Stimulated activated CD4-positive, alpha-beta T cell treated with anti-CD3 and anti-CD28 coated beads, Interleukin-1b, Interleukin-23, amount 100 ng/mL, for 1 hour (primary cell): ENCODE measurements around the gene RIMS4.

ENCODE experiments used
- DNase-seq, 2 donors: peaks; one replicate each; pipeline ENCODE4 v3.0.0-alpha.2; 2020; ENCODE audit warnings: low read depth in 2 of 2

Gene RIMS4

GRCh38 chr20:44796311-44796710 lies 14.0 kb downstream of the RIMS4 start:
- no peak for DNase-seq

- no peak for DNase-seq
These were observed 14.5 kb downstream of the RIMS4 start for GRCh38 chr20:44795836-44796235.

GRCh38 chr20:44792796-44793195 lies 17.6 kb downstream of the RIMS4 start:
- DNase-seq: no peak

- DNase-seq: no peak
These were observed 19.5 kb downstream of the RIMS4 start for GRCh38 chr20:44790638-44791393.

- no peak for DNase-seq
These were observed 21.5 kb downstream of the RIMS4 start for GRCh38 chr20:44788706-44789456.

- DNase-seq: no peak
These were observed 23.0 kb downstream of the RIMS4 start for GRCh38 chr20:44787299-44787698.

- no peak for DNase-seq
These were observed 24.6 kb downstream of the RIMS4 start for GRCh38 chr20:44785768-44786167.

GRCh38 chr20:44784688-44785087 lies 25.7 kb downstream of the RIMS4 start:
- no peak for DNase-seq

- DNase-seq: no peak
These were observed 28.6 kb downstream of the RIMS4 start for GRCh38 chr20:44781791-44782190.

- DNase-seq: no peak
These were observed 29.2 kb downstream of the RIMS4 start for GRCh38 chr20:44781118-44781517.

GRCh38 chr20:44780226-44780625 lies 30.1 kb downstream of the RIMS4 start:
- no peak for DNase-seq

GRCh38 chr20:44776980-44777379 lies 33.4 kb downstream of the RIMS4 start:
- no peak for DNase-seq

- DNase-seq: no peak
These were observed 37.1 kb downstream of the RIMS4 start for GRCh38 chr20:44773070-44773829.

- DNase-seq: no peak
These were observed 37.7 kb downstream of the RIMS4 start for GRCh38 chr20:44772636-44773035.

- no peak for DNase-seq
These were observed 39.2 kb downstream of the RIMS4 start for GRCh38 chr20:44771172-44771535.

GRCh38 chr20:44770484-44771171 lies 39.7 kb downstream of the RIMS4 start:
- no peak for DNase-seq

- DNase-seq: no peak
These were observed 40.9 kb downstream of the RIMS4 start for GRCh38 chr20:44769481-44769863.

GRCh38 chr20:44768854-44769480 lies 41.4 kb downstream of the RIMS4 start:
- DNase-seq: no peak

- DNase-seq: no peak
These were observed 42.1 kb downstream of the RIMS4 start for GRCh38 chr20:44768256-44768655.

- no peak for DNase-seq
These were observed 44.5 kb downstream of the RIMS4 start for GRCh38 chr20:44765701-44766347.

GRCh38 chr20:44765091-44765490 lies 45.3 kb downstream of the RIMS4 start:
- no peak for DNase-seq
